Measurements from ENCODE around the gene TPCN1.

The TPCN1 gene

DNA sequence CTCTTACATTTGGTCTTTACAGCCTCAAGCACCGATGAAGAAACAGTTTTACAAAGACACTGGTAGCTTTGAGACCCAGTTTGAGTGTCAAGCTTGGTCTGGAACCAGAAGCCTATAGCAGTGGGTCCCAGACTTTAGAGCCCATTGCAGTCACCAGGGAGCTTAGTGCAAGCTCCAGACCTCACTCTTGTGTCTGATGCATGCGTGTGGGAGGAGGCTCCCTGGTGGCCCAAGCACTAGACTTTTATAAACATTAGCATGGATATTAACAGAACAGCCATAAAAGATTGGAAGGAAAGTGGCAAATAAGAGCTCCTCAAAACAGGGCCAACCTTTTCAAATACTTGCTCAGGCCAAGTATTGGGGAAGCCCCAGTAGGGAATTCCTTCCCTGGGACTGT lies 68.1 kb downstream of the TPCN1 start:
- no peak for DNase-seq

GRCh38 chr12:113290506-113290905 lies 69.2 kb downstream of the TPCN1 start:
- no peak for DNase-seq

DNA sequence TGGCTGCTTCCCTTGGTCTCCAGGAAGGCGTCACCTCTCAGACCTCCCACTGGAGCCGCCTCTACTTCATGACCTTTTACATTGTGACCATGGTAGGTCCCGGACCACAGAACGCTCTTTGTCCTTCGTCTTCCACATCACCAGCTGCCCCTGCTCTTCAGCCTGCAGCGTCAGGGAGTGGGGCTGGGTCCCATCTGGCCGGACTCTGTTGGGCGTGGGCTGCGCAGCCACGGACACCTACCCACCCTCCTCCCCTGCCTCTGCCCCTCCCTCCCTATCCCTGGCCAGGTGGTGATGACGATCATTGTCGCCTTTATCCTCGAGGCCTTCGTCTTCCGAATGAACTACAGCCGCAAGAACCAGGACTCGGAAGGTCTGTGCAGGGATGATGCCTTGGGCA lies 70.3 kb downstream of the TPCN1 start:
- DNase-seq = no peak

GRCh38 chr12:113292091-113292490 lies 70.8 kb downstream of the TPCN1 start:
- DNase-seq = no peak

DNA sequence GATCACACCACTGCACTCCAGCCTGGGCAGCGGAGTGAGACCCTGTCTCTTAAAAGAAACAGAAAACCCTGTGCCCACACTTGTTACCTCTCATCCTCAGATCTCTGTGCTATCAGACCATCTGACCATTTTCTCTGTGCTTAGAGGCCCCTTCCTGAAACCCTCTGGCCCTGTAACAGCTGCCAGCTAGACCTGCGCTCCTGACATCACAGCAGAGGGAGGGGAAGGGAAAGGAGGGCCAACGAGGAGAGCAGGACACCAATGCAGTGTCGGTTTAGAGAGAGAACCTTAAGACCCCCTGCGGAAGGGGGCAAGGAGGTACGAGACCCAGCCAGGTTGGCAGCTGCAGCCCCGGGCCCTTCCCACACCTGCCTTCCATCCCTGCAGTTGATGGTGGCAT lies 71.3 kb downstream of the TPCN1 start:
- no peak for DNase-seq

GRCh38 chr12:113293100-113293499 lies 71.8 kb downstream of the TPCN1 start:
- no peak for DNase-seq

DNA sequence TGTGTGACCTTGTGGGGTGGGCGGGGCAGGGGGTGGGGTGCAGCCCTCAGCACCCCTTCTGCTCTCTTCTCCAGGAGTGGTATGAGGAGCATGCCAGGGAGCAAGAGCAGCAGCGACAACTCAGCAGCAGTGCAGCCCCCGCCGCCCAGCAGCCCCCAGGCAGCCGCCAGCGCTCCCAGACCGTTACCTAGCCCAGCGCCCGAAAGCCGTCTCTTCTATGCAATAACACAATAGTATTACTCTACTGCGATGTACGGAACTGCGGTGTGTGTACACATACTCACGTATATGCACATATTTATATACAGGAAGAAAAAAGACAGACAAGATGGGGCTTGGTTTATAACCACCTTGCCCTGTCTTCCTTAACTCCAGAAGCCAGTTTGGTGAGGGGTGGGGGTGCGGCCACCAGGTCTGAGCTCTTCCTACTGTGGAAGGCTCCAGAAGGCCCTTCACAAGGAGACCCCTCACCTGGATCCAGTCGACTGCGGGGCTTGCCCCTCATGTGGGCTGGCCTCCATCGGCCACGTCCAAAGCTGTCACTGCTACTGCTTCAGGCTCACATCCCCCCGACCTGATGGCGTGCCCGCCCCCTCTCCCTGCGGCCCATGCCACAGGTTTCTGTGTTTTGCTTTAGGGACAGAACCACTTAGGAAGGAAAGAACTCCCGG lies 74.8 kb downstream of the TPCN1 start:
- no peak for DNase-seq

- DNase-seq = no peak
Measured at GRCh38 chr12:113296557-113297213, 75.4 kb downstream of the TPCN1 start.

- no peak for DNase-seq
Measured at GRCh38 chr12:113297214-113297587, 75.9 kb downstream of the TPCN1 start.

DNA sequence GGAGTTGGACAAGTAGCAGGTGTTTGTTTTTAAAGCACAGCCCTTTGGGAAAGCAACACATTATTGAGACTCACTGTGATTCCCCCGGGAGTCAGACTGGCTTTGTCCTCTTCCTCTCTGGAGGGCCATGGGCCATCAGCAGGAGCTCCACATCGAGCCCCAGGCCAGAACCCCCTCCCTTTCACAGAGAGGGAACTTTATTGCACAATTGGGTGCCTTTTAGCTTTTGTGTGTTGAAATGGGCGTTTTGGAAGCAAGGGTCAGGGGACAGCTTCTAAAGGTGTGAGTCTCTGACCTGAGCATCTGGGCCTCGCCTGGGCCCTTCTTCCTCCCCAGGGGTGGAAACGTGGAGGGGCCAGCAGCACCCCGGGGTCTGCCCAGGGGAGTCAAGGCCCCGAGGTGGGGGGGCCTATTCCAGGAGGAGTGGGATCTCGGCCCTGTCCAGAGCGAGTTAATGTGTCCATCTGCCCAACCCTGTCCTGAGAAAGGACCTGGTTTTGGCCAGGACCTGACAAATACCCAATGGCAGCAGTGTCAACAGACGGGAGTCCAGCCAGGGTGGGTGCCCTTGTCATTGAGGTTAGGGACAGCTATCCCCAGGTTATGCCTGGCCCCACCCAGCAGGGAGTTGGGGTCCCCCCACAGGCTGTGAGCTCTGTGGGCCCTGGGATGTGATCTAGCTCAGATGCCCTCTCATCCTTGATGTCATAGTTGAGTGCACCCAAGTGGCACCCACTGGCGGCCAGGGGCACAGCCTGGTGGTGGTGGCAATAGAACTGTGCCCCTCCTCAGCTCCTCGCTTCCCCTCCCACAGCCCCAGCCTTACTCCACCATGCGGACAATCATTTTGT lies 76.6 kb downstream of the TPCN1 start:
- DNase-seq = no peak

DNA sequence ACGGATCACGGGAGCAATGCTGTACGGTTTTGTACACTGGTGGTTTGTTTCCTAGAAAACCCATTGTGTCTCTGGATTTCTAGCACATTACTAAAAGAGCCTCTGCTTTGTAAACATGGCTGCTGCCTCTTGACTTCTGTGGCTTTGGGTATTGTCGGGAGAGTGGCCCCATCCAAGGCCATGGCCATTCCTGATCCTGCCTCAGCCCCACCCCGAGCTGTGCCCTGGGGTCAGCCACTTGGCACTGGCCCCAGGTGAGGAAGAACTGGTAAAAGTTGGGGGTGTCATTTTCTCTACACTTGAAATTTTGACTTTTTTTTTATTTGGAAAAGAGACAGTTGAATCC lies 77.2 kb downstream of the TPCN1 start:
- DNase-seq = no peak

DNA sequence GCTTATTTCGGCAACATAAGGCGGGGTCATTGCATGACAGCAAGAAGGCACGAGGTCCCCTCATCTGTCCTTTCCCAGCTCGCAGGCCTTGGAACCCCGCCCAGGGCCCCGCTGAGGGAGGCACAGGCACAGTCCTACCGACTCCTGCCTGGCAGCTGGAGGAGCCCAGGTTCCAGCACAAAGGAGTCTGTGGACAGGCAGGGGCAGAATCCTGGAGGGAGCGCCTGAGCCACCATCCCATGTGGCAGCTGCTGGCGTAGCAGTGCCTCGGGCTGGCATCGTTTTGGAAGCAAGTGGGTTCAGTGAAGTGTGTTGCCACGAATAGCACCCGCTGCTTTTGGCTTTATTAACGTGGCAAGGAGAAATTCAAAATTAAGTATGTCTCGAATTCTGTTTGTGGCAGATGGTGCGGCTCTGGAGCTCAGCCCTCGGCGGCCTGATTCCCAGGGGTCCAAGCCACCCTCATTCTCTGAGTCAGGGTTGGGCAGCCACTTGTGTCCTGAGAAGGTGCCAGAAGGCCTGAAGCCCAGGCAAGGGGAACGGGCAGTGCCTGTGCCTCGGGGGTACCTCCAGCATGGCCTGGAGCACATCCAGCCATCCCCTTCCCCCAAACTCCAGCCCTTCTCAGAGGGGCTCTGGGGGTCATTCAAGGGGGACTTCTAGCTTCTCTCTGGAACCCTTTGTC lies 77.7 kb downstream of the TPCN1 start:
- no peak for DNase-seq

GRCh38 chr12:113299619-113300237 lies 78.5 kb downstream of the TPCN1 start:
- DNase-seq = no peak

GRCh38 chr12:113301811-113302210 lies 80.5 kb downstream of the TPCN1 start:
- DNase-seq = no peak

DNA sequence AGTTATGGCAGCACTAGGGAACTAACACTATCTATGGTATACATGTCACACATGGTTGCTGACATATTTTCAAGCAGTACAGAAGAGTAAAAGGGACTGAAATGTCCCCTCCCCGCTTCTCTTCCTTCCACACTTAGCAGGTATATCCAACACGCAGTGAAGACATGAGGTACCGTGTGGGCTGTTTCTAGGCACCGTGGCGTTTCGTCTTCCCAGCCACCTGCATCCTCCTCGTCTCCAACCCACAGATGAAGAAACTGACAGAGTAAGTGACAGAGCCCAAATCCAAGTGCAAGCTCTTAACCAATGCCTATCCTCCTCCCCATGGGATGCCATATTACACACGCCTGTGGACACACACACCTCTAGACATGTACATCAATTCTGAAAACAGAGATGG lies 81.2 kb downstream of the TPCN1 start:
- no peak for DNase-seq

DNA sequence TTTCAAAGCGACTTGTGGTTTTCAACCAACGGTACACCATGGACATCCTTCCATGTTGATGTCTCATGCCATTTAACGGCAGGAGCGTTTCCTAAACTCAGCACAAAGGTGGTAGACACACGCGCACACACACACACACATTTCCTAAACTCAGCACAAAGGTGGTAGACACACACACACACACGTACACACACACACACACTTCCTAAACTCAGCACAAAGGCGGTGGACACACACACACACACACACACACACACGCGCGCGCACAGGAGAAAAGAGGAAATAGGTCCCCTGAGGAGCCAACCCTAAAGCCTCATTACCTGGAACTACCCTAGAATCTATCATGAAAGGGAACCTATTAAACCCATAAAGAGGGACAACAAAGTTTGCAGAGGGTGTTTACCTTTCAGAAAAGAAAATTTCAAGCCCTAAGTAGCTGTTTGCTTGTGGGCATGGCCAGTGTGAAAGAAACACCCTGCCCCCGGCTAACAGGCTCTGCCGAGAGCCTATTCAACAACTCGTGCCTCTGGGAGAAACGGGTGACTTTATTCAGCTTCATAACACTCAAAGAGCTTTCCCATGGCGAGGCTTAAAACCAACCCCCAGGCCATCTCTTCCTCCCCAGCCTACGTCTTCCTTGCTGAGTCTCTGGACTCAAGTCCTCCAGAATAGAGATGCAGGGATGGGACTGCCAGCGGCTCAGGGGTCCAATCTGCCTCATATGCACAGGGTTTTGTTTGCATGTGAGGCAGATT lies 81.8 kb downstream of the TPCN1 start:
- no peak for DNase-seq

GRCh38 chr12:113305281-113305856 lies 84.1 kb downstream of the TPCN1 start:
- no peak for DNase-seq

GRCh38 chr12:113306382-113306781 lies 85.1 kb downstream of the TPCN1 start:
- DNase-seq = no peak

GRCh38 chr12:113310489-113310888 lies 89.2 kb downstream of the TPCN1 start:
- no peak for DNase-seq

GRCh38 chr12:113314121-113314529 lies 92.9 kb downstream of the TPCN1 start:
- no peak for DNase-seq

DNA sequence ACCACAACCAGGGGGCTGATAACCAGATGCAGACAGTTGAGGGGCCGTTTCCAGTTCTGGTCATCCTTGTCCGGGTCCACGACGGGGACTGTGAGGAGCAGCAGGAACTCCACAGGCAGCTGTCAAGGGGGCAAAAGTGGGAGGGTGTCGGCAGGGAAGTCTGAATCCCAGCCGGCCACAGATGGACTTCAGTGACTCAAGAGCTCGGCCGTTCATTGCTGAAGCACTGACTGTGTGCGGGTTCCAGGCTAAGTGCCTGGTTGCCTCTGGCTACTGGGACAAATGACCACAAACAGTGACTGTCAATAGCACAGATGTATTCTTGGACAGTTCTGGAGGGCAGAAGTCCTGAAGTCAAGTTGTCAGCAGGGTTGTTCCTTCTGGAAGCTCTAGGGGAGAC lies 94.1 kb downstream of the TPCN1 start:
- no peak for DNase-seq

- DNase-seq = no peak
Measured at GRCh38 chr12:113316155-113316554, 94.9 kb downstream of the TPCN1 start.
